ENCODE data around the gene ATP2A1. TPM values are rescaled to one million over a fixed set of nuclear protein-coding genes. Genes with fewer than 3 reads are reported as not detected.

ATP2A1 gene
- total and polyA plus RNA-seq, 2 experiments from 2014 or later = 0.73 to 4.0 TPM

DNA sequence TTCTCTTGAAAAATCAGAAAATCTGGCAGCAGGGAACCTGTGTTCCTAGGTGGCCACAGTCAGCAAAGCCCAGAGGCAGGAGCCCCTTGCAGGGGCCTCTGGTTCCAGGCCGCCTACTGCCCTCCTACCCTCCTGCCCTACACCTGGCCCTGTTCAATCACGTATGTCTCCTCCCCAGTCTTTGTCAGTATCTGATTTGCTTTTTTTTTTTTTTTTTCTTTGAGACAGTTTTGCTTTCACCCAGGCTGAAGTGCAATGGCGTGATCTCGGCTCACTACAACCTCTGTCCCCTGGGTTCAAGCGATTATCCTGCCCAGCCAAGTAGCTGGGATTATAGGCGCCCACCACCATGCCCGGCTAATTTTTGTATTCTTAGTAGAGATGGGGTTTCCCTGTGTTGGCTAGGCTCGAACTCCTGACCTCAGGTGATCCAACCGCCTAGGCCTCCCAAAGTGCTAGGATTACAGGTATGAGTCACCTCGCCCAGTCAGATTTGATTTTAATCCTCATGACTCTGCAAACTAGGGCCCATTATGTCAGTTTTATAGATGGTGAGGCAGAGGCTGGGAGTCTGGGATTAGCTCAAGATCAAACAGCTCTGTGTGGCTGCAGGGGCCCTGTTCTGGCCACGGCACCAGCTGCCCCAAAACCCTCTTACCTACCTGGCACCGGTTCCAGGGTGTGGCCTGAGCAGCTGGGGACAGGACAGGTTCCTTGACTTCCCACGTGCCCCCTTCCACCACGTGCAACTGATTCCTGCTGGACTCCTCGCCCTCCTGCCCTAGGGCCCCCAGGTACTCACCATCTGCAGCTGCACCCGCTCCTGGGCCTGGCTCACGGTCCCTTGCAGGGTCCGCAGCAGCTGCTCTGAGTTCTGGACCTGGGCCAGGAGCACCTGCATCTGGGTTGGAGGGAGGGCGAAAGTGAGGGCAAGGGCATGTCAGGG lies 32.1 kb downstream of the ATP2A1 start:
- no peaks in the 10 kb centered on the region for H3K4me1 ChIP-seq (ENCODE audit: insufficient read depth)
- Mint-ChIP-seq H3K4me1 (no peaks in the 10 kb centered on the region; the same call in 2 of the 3 replicates), H3K4me3 (no peak overlapping the region), H3K36me3 (ENCODE audit: low read depth) (peaks cover 9% of the 10 kb centered on the region), H3K27ac (no peak overlapping the region), H3K27me3 (ENCODE audit: insufficient read depth, low read depth, poor library complexity) (peaks cover 9% of the 10 kb centered on the region), H3K9me3 (no peaks in the 10 kb centered on the region)
- no peaks in the 10 kb centered on the region for H3K9me2 ChIP-seq (ENCODE audit: insufficient read depth)
- no peak overlapping the region for H3K27ac ChIP-seq (ENCODE audit: low read depth)
- H3K4me2 ChIP-seq = no peak overlapping the region
- no peaks in the 10 kb centered on the region for H3F3A ChIP-seq (replicated peaks; ENCODE audit: low read depth)
- no peak for TF ChIP-seq NANOG (IDR thresholded peaks at IDR 0.05; ENCODE audit: borderline replicate concordance)
- no peak for TF ChIP-seq POLR2AphosphoS5 (IDR thresholded peaks at IDR 0.05; ENCODE audit: low read depth)
- no peak for TF ChIP-seq EZH2 (IDR thresholded peaks at IDR 0.05; ENCODE audit: low read depth, unreplicated experiment)
- H3K79me2 ChIP-seq (replicated peaks; ENCODE audit: insufficient read depth) = no peaks in the 10 kb centered on the region
- H3K4me3 ChIP-seq = no peak overlapping the region
- H4K20me1 ChIP-seq (replicated peaks; ENCODE audit: insufficient read depth) = no peaks in the 10 kb centered on the region
- DNase-seq (ENCODE audit: low spot score) (no peak), ATAC-seq (no peak)
- H3K36me3 ChIP-seq (ENCODE audit: insufficient read depth) = 0 out of 2 replicates have a peak, but pooled peaks cover 6% of the 10 kb centered on the region
- H3K27me3 ChIP-seq (ENCODE audit: insufficient read depth) = no peaks in the 10 kb centered on the region
- no peak overlapping the region for H2AFZ ChIP-seq

DNA sequence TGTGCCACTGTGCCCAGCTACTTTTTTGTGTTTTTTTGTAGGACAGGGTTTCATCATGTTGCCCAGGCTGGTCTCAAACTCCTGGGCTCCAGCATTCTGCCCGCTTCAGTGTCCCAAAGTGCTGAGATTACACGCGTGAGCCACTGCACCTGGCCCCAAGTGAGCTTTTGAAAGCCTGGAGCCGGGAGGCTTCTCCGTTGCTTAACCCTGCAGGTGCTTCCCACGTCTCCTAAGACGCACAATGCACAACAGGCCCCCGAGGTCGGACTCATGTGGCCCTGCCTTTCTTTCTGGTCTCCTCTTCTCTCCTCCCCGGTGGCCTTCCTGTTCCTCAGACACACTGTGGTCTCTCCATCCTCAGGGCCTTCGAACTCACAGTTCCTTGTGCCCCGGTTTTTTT lies 34.3 kb downstream of the ATP2A1 start:
- Mint-ChIP-seq H3K27me3 (ENCODE audit: insufficient read depth, low read depth, poor library complexity) (peaks cover 11% of the 10 kb centered on the region), H3K27ac (peak overlapping the region; percentile 49; the same call in 1 of the 2 replicates), H3K9me3 (no peaks in the 10 kb centered on the region), H3K36me3 (ENCODE audit: low read depth) (peaks cover 20% of the 10 kb centered on the region), H3K4me3 (no peak overlapping the region), H3K4me1 (no peaks in the 10 kb centered on the region; the same call in 2 of the 3 replicates)
- no peak for ATAC-seq
- Histone ChIP-seq H3K79me2 (replicated peaks; ENCODE audit: insufficient read depth) (no peaks in the 10 kb centered on the region), H4K20me1 (replicated peaks; ENCODE audit: insufficient read depth) (no peaks in the 10 kb centered on the region), H3K4me1 (ENCODE audit: insufficient read depth) (no peaks in the 10 kb centered on the region), H3K4me2 (no peak overlapping the region), H3K27me3 (ENCODE audit: insufficient read depth) (no peaks in the 10 kb centered on the region), H3F3A (replicated peaks; ENCODE audit: low read depth) (no peaks in the 10 kb centered on the region), H3K27ac (ENCODE audit: low read depth) (no peak overlapping the region), H2AFZ (no peak overlapping the region), H3K36me3 (ENCODE audit: insufficient read depth) (0 out of 2 replicates have a peak, but pooled peaks cover 6% of the 10 kb centered on the region), H3K4me3 (no peak overlapping the region), H3K9me2 (ENCODE audit: insufficient read depth) (no peaks in the 10 kb centered on the region)
- DNase-seq (ENCODE audit: low spot score) = no peak
- TF ChIP-seq, protein P1, sequence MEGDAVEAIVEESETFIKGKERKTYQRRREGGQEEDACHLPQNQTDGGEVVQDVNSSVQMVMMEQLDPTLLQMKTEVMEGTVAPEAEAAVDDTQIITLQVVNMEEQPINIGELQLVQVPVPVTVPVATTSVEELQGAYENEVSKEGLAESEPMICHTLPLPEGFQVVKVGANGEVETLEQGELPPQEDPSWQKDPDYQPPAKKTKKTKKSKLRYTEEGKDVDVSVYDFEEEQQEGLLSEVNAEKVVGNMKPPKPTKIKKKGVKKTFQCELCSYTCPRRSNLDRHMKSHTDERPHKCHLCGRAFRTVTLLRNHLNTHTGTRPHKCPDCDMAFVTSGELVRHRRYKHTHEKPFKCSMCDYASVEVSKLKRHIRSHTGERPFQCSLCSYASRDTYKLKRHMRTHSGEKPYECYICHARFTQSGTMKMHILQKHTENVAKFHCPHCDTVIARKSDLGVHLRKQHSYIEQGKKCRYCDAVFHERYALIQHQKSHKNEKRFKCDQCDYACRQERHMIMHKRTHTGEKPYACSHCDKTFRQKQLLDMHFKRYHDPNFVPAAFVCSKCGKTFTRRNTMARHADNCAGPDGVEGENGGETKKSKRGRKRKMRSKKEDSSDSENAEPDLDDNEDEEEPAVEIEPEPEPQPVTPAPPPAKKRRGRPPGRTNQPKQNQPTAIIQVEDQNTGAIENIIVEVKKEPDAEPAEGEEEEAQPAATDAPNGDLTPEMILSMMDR (conservative IDR thresholded peaks at IDR 0.05; ENCODE audit: low read depth in 2 of 2) = no peak
- TF ChIP-seq, protein P2, sequence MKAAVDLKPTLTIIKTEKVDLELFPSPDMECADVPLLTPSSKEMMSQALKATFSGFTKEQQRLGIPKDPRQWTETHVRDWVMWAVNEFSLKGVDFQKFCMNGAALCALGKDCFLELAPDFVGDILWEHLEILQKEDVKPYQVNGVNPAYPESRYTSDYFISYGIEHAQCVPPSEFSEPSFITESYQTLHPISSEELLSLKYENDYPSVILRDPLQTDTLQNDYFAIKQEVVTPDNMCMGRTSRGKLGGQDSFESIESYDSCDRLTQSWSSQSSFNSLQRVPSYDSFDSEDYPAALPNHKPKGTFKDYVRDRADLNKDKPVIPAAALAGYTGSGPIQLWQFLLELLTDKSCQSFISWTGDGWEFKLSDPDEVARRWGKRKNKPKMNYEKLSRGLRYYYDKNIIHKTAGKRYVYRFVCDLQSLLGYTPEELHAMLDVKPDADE (IDR thresholded peaks at IDR 0.05) = no peak
- TF ChIP-seq EZH2phosphoT487 (IDR thresholded peaks at IDR 0.05; ENCODE audit: unreplicated experiment) (no peak), NANOG (IDR thresholded peaks at IDR 0.05; ENCODE audit: borderline replicate concordance) (no peak), ZNF114 (CRISPR knock-in tag; IDR thresholded peaks at IDR 0.05) (no peak), STAT1 (IDR thresholded peaks at IDR 0.05; ENCODE audit: unreplicated experiment) (no peak), ZNF331 (CRISPR knock-in tag; IDR thresholded peaks at IDR 0.05; ENCODE audit: low read depth) (no peak), EZH2 (IDR thresholded peaks at IDR 0.05; ENCODE audit: low read depth, unreplicated experiment) (no peak), CREB1 (CRISPR knock-in tag; IDR thresholded peaks at IDR 0.05; ENCODE audit: low read depth) (no peak), ZNF462 (CRISPR knock-in tag; IDR thresholded peaks at IDR 0.05) (no peak), JUNB (IDR thresholded peaks at IDR 0.05; ENCODE audit: unreplicated experiment) (no peak)

Data from GM23338 (cell line).